SK-N-SH (cell line): ENCODE results near the gene CGB2. TPM values are rescaled to one million over a fixed set of nuclear protein-coding genes. Genes with fewer than 3 reads are reported as not detected.
"Not testable (repeated sequence)": the region's sequence is repeated elsewhere in the genome, so short reads cannot be mapped to it uniquely, and the experiment has no call there.

Experiments used
- CTCF ChIA-PET: fragments of 300-600, 350-600 bp; formaldehyde crosslinking; extraction: SDS; loops from one replicate; lab custom pipeline; 2021; lab: Yijun Ruan, JAX
- POLR2A ChIA-PET: fragments of 350-600 bp; sonication (Branson Sonifier 250); formaldehyde crosslinking; extraction: SDS; loops from one replicate; lab custom pipeline; 2020; ENCODE audit warnings: antibody characterized with exemption, inconsistent platforms; lab: Yijun Ruan, JAX
- DNase-seq: peaks from one replicate; pipeline ENCODE4 v3.0.0; 2012
- H2AFZ ChIP-seq: fragments of 200-600 bp; sonication (generic); 2 replicates; pipeline ENCODE4 v1.8.1; 2016; ENCODE audit warnings: antibody characterized with exemption, mild to moderate bottlenecking, low read depth
- H3F3A ChIP-seq: fragments of 200-600 bp; sonication (generic); replicated peaks from 2 replicates; pipeline ENCODE3; 2016; ENCODE audit warnings: antibody characterized with exemption, mild to moderate bottlenecking; ENCODE audit not compliant: insufficient read depth
- H3K27ac ChIP-seq, 2 experiments: fragments of 200-500 bp in 1 of 2; fragments of 200-600 bp in 1 of 2; sonication (Bioruptor generic) in 1 of 2; sonication (generic), shearing (Covaris generic) in 1 of 2; 2 replicates each; pipeline versions ENCODE4 v1.5.1 to v1.6.1; 2014 to 2016; ENCODE audit warnings: low read depth in 2 of 2, inconsistent platforms in 1 of 2, low read length in 1 of 2, mild to moderate bottlenecking in 1 of 2, mixed read lengths in 1 of 2
- H3K27me3 ChIP-seq: fragments of 200-600 bp; sonication (generic), shearing (Covaris generic); 2 replicates; pipeline ENCODE4 v1.6.1; 2016; ENCODE audit warnings: mixed run types; ENCODE audit not compliant: insufficient read depth
- H3K36me3 ChIP-seq, 2 experiments: fragments of 200-500 bp in 1 of 2; fragments of 200-600 bp in 1 of 2; sonication (Bioruptor generic) in 1 of 2; sonication (generic) in 1 of 2; replicated peaks in 1 of 2; 2 replicates each; pipeline versions ENCODE3 to v1.5.1; 2014 to 2016; ENCODE audit warnings: low read length in 1 of 2, mild to moderate bottlenecking in 1 of 2; ENCODE audit not compliant: insufficient read depth in 2 of 2, control insufficient read depth in 1 of 2
- H3K4me1 ChIP-seq, 2 experiments: fragments of 200-500 bp in 1 of 2; fragments of 200-600 bp in 1 of 2; sonication (Bioruptor generic) in 1 of 2; sonication (generic), shearing (Covaris generic) in 1 of 2; 2 replicates each; pipeline versions ENCODE4 v1.5.1 to v1.6.1; 2014 to 2016; ENCODE audit warnings: low read depth in 1 of 2, low read length in 1 of 2, mixed run types in 1 of 2; ENCODE audit not compliant: insufficient read depth in 2 of 2, control insufficient read depth in 1 of 2
- H3K4me2 ChIP-seq: fragments of 200-600 bp; sonication (generic), shearing (Covaris generic); 2 replicates; pipeline ENCODE4 v1.6.1; 2017; ENCODE audit warnings: mixed run types
- H3K4me3 ChIP-seq, 2 experiments: fragments of 200-500 bp in 1 of 2; fragments of 200-600 bp in 1 of 2; sonication (Bioruptor generic) in 1 of 2; sonication (generic), shearing (Covaris generic) in 1 of 2; 2 replicates each; pipeline versions ENCODE4 v1.5.1 to v1.8.1; 2014 to 2016; ENCODE audit warnings: low read depth in 2 of 2, inconsistent platforms in 1 of 2, low read length in 1 of 2, mild to moderate bottlenecking in 1 of 2, mixed read lengths in 1 of 2, moderate library complexity in 1 of 2
- H3K79me2 ChIP-seq: fragments of 200-600 bp; sonication (generic); 2 replicates; pipeline ENCODE4 v1.8.1; 2017; ENCODE audit warnings: mild to moderate bottlenecking; ENCODE audit not compliant: insufficient read depth
- H3K9ac ChIP-seq: fragments of 200-600 bp; sonication (generic); 2 replicates; pipeline ENCODE4 v1.6.1; 2017; ENCODE audit warnings: mixed run types
- H3K9me2 ChIP-seq: fragments of 200-600 bp; sonication (generic); 2 replicates; pipeline ENCODE4 v1.6.1; 2017; ENCODE audit warnings: mixed run types
- H3K9me3 ChIP-seq: fragments of 200-600 bp; sonication (generic); 2 replicates; pipeline ENCODE4 v1.6.1; 2017; ENCODE audit warnings: mixed run types, mild to moderate bottlenecking, moderate library complexity
- H4K20me1 ChIP-seq: fragments of 200-600 bp; sonication (generic); 2 replicates; pipeline ENCODE4 v1.6.1; 2017; ENCODE audit warnings: mild to moderate bottlenecking, mixed run types; ENCODE audit not compliant: insufficient read depth
- WGBS: methylation state at CpG from one replicate; pipeline ENCODE4 v1.1.6; 2017; ENCODE audit warnings: low lambda C conversion rate; 5-methylcytosine and 5-hydroxymethylcytosine counted together
- polyA plus RNA-seq, 3 experiments: library from polyadenylated mRNA; depleted of rRNA; stranded (reverse); fragments of >200 nt; gene quantifications; 2 replicates each; pipeline ENCODE4 v1.2.3, GENCODE V29; 2012

CGB2 gene
- polyA plus RNA-seq, 1 of the 3 experiments (the other 2 are of a cell fraction) = 0.64 TPM

DNA sequence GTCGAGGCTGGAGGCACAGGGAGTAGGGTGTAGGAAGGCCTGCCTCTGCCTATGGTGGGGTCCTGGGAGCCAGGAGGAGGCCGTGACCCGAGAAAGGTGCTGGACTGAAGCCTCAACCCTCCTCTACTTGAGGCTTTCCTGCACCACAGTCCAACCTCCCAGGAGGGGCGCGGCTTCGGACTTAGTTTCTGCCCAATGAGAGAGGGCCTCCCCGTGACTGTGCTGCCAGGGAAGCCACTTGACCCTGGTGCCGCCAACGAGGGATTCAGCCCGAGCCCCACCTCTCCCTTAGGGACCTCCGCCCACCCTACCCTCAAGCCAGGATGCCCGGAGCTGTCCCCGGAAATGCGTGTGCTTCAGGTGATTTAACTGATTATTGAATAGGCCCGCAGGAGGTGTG, 7.5 kb upstream of the CGB2 start, which contains the start of gene CGB3:
TSS of gene CGB3 (minus strand) at position 101 of the 400 bp plus-strand sequence. CDS start 362 bp downstream, outside the sequence.
- H3K36me3 ChIP-seq, H3K9me2 ChIP-seq, H3K4me2 ChIP-seq, H3K79me2 ChIP-seq, H2AFZ ChIP-seq, DNase-seq, H3K4me3 ChIP-seq, H3K27me3 ChIP-seq, H3K9me3 ChIP-seq, CTCF ChIA-PET, H4K20me1 ChIP-seq, POLR2A ChIA-PET, H3K9ac ChIP-seq: not testable (repeated sequence)
- H3K27ac ChIP-seq = peak within 1 kb of the TSS in 1 of 2 experiments; percentile 27; a peak in 1 of 4 replicates
- peaks cover 0 to 13% of the 10 kb centered on the region in 2 experiments; a peak in 1 of 4 replicates for H3K4me1 ChIP-seq
- H3F3A ChIP-seq = peaks cover 15% of the 10 kb centered on the region
- 71% methylated on average over 5 of the region's 15 CpGs for WGBS

DNA sequence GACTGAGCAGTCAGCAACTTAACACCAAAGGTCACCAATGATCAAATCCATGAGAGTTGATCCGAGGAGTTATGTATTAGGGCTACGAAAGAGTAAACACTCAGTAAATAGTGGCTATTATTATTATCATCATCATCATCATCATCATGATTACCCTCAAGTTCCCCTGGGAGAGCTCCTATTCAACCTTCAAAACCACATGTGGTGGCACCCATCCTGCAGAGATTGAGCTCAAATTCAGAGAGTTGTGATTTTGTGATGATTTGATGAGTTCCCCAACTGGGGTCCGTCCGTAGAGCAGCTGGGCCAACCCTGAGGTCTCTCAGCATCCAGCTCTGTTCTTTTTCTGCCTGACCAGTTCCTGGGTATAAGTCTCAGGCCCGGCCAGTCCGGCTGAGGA, 6.6 kb upstream of the CGB2 start:
- WGBS = 82% methylated on average over 3 of the region's 6 CpGs
- H3K27ac ChIP-seq = peak overlapping the region in 1 of 2 experiments; percentile 27; a peak in 1 of 4 replicates
- H3K36me3 ChIP-seq, CTCF ChIA-PET, POLR2A ChIA-PET, H3K9me2 ChIP-seq, H3K4me3 ChIP-seq, H3K4me2 ChIP-seq, H3K79me2 ChIP-seq, H3K9ac ChIP-seq, H2AFZ ChIP-seq, H4K20me1 ChIP-seq, DNase-seq, H3K9me3 ChIP-seq, H3K27me3 ChIP-seq: not testable (repeated sequence)
- peaks cover 12% of the 10 kb centered on the region for H3F3A ChIP-seq
- peaks cover 5 to 11% of the 10 kb centered on the region in 2 experiments; a peak in 1 of 4 replicates for H3K4me1 ChIP-seq

DNA sequence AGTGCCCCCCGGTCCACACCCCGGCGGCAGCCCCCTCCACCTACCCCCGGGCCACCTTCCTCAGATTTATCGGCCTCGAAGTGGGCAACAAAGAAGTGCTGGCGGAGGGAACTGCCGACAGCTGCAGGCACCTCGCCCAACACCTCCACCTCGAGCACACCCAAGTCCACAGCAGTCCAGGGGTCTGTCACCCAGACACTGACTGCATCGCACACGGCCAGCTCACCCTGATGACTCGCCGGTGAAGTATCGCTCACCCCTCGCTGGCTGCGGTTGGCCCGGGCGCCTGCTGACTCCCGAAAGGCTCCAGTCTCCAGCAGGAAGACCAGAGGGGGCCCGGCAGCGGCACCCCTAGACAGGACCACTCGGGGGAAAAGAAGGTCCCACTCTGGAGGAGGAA, 6.1 kb upstream of the CGB2 start:
- DNase-seq, H3K79me2 ChIP-seq, H3K9me2 ChIP-seq, H4K20me1 ChIP-seq, H3K9me3 ChIP-seq, POLR2A ChIA-PET, H3K36me3 ChIP-seq, H3K9ac ChIP-seq, H3K4me1 ChIP-seq, H3K4me3 ChIP-seq, H3K27me3 ChIP-seq, CTCF ChIA-PET: not testable (repeated sequence)
- Histone ChIP-seq H3K27ac (peak overlapping the region in 1 of 2 experiments; percentile 27; a peak in 2 of 4 replicates), H2AFZ (0 out of 2 replicates have a peak overlapping the region, but pooled peaks have one; percentile 84), H3F3A (peaks cover 12% of the 10 kb centered on the region), H3K4me2 (peak overlapping the region; percentile 15; the same call in 1 of the 2 replicates)
- WGBS = 39% methylated on average over 13 of the region's 23 CpGs

DNA sequence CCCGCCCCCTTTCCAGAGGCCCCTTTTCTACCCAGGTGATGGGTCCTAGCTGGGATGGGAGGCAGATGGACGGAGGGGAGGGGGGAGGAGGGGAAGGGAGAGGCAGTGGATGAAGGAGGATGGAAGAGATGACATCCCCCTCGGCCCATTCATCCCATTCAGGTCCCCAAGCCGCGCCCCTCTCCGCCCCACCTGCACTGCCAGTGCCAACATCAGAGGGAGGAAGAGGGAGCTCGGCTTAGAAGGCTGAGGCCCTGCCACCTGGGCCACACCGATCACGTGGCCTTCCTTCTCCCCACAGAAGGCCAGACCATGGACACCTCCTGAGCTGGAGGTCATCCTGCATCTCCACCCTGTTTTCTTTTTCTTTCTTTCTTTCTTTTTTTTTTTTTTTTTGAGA, 3.0 kb upstream of the CGB2 start:
- DNase-seq, H3K9me2 ChIP-seq, H3F3A ChIP-seq, POLR2A ChIA-PET, H3K27ac ChIP-seq, H3K36me3 ChIP-seq, H3K9me3 ChIP-seq, H4K20me1 ChIP-seq, H3K4me3 ChIP-seq, H2AFZ ChIP-seq, H3K79me2 ChIP-seq, H3K9ac ChIP-seq, H3K27me3 ChIP-seq, H3K4me2 ChIP-seq, H3K4me1 ChIP-seq: not testable (repeated sequence)
- 73% methylated on average over 3 of the region's 9 CpGs for WGBS
- CTCF ChIA-PET = interaction anchor here (1.0 kb wide), 1 partner anchor 29 kb away, joined by 4 read pairs; no protein-coding TSS in a partner anchor

DNA sequence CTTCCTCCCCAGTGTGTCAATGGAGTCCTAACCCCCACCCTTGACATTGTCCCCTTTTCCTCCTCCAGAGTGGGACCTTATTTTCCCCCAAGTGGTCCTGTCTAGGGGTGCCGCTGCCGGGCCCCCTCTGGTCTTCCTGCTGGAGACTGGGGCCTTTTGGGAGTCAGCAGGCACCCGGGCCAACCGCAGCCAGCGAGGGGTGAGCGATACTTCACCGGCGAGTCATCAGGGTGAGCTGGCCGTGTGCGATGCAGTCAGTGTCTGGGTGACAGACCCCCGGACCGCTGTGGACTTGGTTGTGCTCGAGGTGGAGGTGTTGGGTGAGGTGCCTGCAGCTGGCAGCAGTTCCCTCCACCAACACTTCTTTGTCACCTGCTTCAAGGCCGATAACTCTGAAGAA, 1.9 kb upstream of the CGB2 start:
- H3F3A ChIP-seq, H3K79me2 ChIP-seq, H3K4me1 ChIP-seq, H3K27me3 ChIP-seq, CTCF ChIA-PET, H3K9me2 ChIP-seq, H3K4me3 ChIP-seq, POLR2A ChIA-PET, H2AFZ ChIP-seq, DNase-seq, H3K36me3 ChIP-seq, H3K9me3 ChIP-seq, H3K9ac ChIP-seq, H4K20me1 ChIP-seq: not testable (repeated sequence)
- H3K27ac ChIP-seq = peak overlapping the region in 1 of 2 experiments; percentile 51; a peak in 1 of 4 replicates
- peak overlapping the region; percentile 7; the same call in 1 of the 2 replicates for H3K4me2 ChIP-seq
- WGBS = 33% methylated on average over 14 of the region's 14 CpGs

DNA sequence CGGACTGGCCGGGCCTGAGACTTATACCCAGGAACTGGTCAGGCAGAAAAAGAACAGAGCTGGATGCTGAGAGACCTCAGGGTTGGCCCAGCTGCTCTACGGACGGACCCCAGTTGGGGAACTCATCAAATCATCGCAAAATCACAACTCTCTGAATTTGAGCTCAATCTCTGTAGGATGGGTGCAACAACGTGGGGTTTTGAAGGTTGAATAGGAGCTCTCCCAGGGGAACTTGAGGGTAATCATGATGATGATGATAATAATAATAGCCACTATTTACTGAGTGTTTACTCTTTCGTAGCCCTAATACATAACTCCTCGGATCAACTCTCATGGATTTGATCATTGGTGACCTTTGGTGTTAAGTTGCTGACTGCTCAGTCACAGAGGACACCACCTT, 1.4 kb upstream of the CGB2 start:
- H3K79me2 ChIP-seq, H3F3A ChIP-seq, H3K9me2 ChIP-seq, DNase-seq, H3K9ac ChIP-seq, H3K36me3 ChIP-seq, POLR2A ChIA-PET, H3K9me3 ChIP-seq, H2AFZ ChIP-seq, H3K4me3 ChIP-seq, H3K27me3 ChIP-seq, H3K4me1 ChIP-seq, H4K20me1 ChIP-seq, CTCF ChIA-PET, H3K4me2 ChIP-seq: not testable (repeated sequence)
- 0 out of 4 replicates have a peak overlapping the region, but pooled peaks of 1 of the 2 experiments have one; percentile 51 for H3K27ac ChIP-seq
- 85% methylated on average over 6 of the region's 8 CpGs for WGBS
